ENCODE results near the gene TUBGCP2. TPM values are rescaled to one million over a fixed set of nuclear protein-coding genes. Genes with fewer than 3 reads are reported as not detected.

The TUBGCP2 gene
- total RNA-seq, 2 donors from 2014 or later = 53.3 to 58.2 TPM

DNA sequence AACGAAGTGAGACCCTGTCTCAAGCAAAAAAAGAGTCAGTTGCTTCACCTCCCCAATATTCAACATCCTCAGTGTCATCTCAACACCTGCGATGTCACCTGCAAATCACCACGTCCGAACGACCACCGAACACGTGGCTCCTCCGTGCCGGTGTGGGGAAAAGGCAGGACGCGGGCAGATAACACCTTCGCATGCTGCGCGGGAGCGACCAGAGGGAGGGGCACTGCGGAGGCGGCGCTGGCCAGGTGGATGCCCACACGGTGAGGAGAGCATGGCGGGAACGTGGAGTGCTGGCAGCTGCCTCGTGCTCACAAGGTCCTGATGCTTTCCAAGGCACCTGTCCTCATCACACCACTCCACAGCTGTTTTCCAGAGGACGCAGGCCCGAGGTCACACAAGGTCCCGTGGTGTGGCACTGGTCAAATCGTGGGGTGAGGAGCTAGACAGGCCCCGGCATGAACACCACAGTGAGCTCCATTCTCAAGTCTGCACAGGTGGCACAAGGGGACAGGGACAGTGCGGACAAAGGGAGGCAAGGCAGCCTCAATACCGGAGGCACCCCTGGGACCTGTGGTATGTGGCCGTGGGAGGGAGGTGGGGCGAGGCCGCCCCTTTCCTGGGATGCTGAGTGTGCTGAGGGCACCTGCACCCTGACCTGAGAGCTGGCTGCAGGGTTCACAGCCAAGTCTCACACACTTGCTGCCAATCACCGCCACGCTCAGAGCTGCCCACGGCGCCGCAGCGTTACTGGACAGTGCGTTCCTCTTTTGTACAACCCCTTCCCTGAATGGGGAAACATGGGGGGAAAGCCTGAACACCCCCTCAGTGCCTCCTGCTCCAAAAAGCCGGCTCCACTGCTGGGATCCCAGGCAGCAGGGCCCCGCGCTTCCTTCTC is 13.0 kb downstream of the TUBGCP2 start:
- no peak for ATAC-seq
- Mint-ChIP-seq H3K36me3 (peaks cover 11% of the 10 kb centered on the region), H3K9me3 (no peaks in the 10 kb centered on the region)

DNA sequence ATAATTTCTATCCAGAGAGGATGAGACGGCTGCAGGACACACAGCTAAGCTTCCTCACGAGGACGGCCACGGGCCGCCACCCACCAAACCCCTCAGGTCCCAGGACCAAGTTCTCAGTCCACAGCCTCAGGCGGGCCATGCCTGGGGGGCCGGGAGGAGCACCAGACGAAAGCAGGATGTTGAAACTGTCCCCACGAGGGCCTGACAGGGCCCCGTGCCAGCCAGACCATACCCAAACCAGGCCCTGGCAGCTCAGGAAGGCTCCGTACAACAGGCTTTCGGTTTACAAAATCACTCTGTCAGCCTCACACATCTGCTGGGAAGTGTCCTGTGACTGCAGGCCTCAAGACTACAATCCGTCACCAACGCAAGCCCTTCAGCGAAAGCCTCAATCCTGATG is 14.5 kb downstream of the TUBGCP2 start:
- peaks cover 7% of the 10 kb centered on the region for H3K36me3 Mint-ChIP-seq
- ATAC-seq = no peak
- no peaks in the 10 kb centered on the region for H3K27me3 Mint-ChIP-seq
- H3K4me3 Mint-ChIP-seq = no peak overlapping the region
- DNase-seq (ENCODE audit: low spot score) = peak; percentile 15
- H3K9me3 Mint-ChIP-seq = no peaks in the 10 kb centered on the region
- H3K4me1 Mint-ChIP-seq (ENCODE audit: low read depth in 2 of 2) = peaks cover 0 to 4% of the 10 kb centered on the region in 2 donors
- no peak overlapping the region for H3K27ac Mint-ChIP-seq

More for the DNA sequence above, 13.0 kb downstream of the TUBGCP2 start:
- H3K4me1 Mint-ChIP-seq (ENCODE audit: low read depth in 2 of 2) = peaks cover 0 to 8% of the 10 kb centered on the region in 2 donors
- no peaks in the 10 kb centered on the region for H3K27me3 Mint-ChIP-seq
- H3K4me3 Mint-ChIP-seq = no peak overlapping the region
- peak; percentile 51 for DNase-seq (ENCODE audit: low spot score)
- H3K27ac Mint-ChIP-seq = no peak overlapping the region

DNA sequence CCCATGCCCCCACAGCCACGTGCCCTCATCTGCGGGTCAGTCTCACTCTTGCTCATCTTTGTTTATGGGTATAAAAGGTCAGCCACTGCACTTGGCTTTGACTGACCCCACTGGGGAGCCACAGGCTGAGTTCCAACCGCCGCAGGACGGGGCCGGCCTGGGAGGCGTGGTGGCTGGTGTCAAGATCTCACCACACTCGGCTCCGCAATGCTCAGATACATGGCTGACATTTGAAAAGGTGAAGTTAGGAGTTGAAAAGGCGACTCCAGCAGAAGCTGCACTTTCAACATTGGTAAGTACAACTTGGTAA is 14.9 kb downstream of the TUBGCP2 start:
- ATAC-seq (no peak), DNase-seq (ENCODE audit: low spot score) (no peak)
- Mint-ChIP-seq H3K4me3 (no peak overlapping the region), H3K9me3 (no peaks in the 10 kb centered on the region), H3K4me1 (ENCODE audit: low read depth in 2 of 2) (peaks cover 0 to 6% of the 10 kb centered on the region in 2 donors), H3K27ac (no peak overlapping the region), H3K36me3 (peaks cover 11% of the 10 kb centered on the region), H3K27me3 (no peaks in the 10 kb centered on the region)

DNA sequence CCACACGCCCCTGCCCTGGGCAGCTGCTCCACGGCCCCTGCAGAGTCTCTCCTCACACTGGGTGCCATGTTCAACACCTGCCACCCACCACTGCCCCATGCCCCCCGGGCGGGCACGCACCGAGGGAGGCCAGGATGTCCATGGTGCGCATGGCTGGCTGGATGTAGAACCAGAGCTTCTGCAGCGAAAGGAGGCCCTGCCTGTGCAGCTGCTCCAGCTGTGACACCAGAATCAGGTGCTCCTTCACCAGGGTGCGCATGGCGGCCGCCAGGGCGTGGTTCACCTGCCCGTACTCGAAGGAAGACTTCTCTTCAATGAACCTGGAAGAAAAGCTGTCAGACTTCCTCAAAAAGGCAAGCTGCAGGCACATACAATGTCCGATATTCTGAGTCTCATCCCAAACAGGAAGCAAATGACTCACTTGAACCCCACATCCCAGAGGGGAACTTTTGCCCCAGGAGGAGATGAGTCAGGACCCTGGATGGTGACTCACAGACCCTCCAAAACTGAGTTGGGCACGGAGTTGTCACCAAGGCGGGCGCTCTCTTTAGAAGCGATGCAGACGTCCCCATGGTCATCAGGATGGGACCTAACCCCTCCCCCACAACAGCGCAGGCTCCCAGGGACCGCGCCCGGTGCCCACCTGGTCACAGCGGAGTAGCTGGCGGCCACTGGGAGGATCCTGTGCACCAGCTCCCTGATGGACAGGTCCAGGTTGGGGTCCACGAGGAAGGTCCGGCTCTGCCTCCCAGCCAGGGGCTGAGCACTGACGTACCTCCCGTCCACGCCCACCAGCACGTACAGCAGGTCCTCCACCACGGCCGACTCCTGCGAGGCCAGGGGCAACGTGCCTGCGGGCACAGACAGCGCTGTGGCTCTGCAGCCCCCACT is 15.5 kb downstream of the TUBGCP2 start:
- H3K4me3 Mint-ChIP-seq = no peak overlapping the region
- H3K27me3 Mint-ChIP-seq = no peaks in the 10 kb centered on the region
- H3K36me3 Mint-ChIP-seq = peaks cover 12% of the 10 kb centered on the region
- H3K27ac Mint-ChIP-seq = no peak overlapping the region
- DNase-seq (ENCODE audit: low spot score) (peak; percentile 42), ATAC-seq (no peak)
- H3K9me3 Mint-ChIP-seq = no peaks in the 10 kb centered on the region
- peaks cover 0 to 6% of the 10 kb centered on the region in 2 donors for H3K4me1 Mint-ChIP-seq (ENCODE audit: low read depth in 2 of 2)

- Mint-ChIP-seq H3K27me3 (no peaks in the 10 kb centered on the region), H3K27ac (no peak overlapping the region), H3K9me3 (no peaks in the 10 kb centered on the region), H3K36me3 (peaks cover 20% of the 10 kb centered on the region), H3K4me1 (ENCODE audit: low read depth in 2 of 2) (peaks cover 0 to 15% of the 10 kb centered on the region in 2 donors), H3K4me3 (no peak overlapping the region)
- ATAC-seq (peak in 1 of 2 donors; percentile 8), DNase-seq (ENCODE audit: low spot score) (no peak)
Observed at GRCh38 chr10:133289761-133290160, 18.9 kb downstream of the TUBGCP2 start.

GRCh38 chr10:133287832-133288500 is 20.7 kb downstream of the TUBGCP2 start:
- peaks cover 20% of the 10 kb centered on the region for H3K36me3 Mint-ChIP-seq

DNA sequence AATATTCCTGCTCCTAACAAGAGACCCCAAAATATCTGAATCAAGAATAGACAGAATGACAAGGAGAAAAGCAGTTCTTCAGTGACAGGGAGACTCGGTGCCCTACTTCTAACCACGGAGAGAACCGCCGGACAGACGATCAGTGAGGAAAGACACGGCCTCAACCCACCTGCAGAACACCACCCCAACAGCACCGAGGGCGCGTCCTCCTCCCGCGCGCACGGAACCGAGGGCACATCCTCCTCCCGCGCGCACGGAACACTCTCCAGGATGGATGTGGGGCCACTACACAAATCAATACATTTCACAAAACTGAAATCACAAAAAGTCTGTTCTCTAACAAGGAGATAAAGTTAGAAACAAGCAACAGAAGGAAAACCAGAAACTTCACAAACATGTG is 22.3 kb downstream of the TUBGCP2 start:
- no peak for DNase-seq (ENCODE audit: low spot score)
- Mint-ChIP-seq H3K36me3 (peaks cover 20% of the 10 kb centered on the region), H3K9me3 (no peaks in the 10 kb centered on the region), H3K4me1 (ENCODE audit: low read depth in 2 of 2) (peaks cover 0 to 18% of the 10 kb centered on the region in 2 donors), H3K4me3 (no peak overlapping the region), H3K27me3 (no peaks in the 10 kb centered on the region), H3K27ac (peak overlapping the region in 1 of 2 donors; percentile 76)
- no peak for ATAC-seq

More at GRCh38 chr10:133287832-133288500, 20.7 kb downstream of the TUBGCP2 start:
- Mint-ChIP-seq H3K4me1 (ENCODE audit: low read depth in 2 of 2) (peaks cover 0 to 15% of the 10 kb centered on the region in 2 donors), H3K4me3 (no peak overlapping the region), H3K27ac (no peak overlapping the region), H3K27me3 (no peaks in the 10 kb centered on the region), H3K9me3 (no peaks in the 10 kb centered on the region)
- DNase-seq (ENCODE audit: low spot score) = no peak
- ATAC-seq = no peak

DNA sequence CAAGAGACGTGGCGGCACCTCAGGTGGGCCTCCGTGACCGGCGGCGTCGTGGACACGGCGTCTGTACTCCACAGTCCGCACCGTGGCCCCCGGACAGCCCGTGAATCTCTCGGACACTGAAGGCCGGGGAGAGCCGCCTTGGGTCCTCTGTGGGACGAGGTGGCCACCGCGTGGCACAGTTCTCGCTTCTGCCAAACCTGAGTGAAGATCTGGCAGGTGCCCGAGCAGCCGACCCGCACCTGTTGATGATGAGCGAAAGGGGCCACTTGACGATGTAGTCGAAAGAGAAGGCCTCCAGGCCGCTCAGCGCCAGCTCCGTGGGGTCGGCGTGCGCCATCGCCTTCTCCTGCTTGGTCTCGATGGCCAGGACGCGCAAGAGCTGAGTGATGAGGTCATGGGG is 23.5 kb downstream of the TUBGCP2 start:
- H3K4me1 Mint-ChIP-seq (ENCODE audit: low read depth in 2 of 2) = peaks cover 0 to 18% of the 10 kb centered on the region in 2 donors

DNA sequence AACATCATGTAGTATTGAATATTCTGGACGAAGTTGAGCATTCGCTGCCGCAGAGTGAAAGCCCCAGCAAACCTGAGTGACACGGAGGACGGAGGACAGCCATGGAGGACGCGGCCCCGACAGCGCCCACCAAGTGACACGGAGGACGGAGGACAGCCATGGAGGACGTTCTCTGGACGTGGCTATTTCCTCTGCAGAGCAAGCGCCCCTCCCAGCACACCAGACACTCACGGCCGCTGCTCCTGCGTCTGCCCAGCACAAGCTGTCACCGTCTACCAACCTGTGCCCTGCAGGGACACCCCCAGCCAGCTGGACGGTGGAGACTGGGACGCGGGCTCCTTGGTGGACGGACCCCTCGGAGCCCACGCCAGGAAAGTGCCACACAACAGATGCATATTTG is 24.7 kb downstream of the TUBGCP2 start:
- peaks cover 17% of the 10 kb centered on the region for H3K36me3 Mint-ChIP-seq
- H3K4me1 Mint-ChIP-seq (ENCODE audit: low read depth in 2 of 2) = peaks cover 11 to 25% of the 10 kb centered on the region in 2 donors
- H3K27ac Mint-ChIP-seq = no peak overlapping the region
- DNase-seq (ENCODE audit: low spot score) = no peak
- no peak overlapping the region for H3K4me3 Mint-ChIP-seq
- H3K27me3 Mint-ChIP-seq = no peaks in the 10 kb centered on the region
- no peak for ATAC-seq
- no peaks in the 10 kb centered on the region for H3K9me3 Mint-ChIP-seq

More for the DNA sequence above, 23.5 kb downstream of the TUBGCP2 start:
- H3K27me3 Mint-ChIP-seq = no peaks in the 10 kb centered on the region
- H3K36me3 Mint-ChIP-seq = peaks cover 20% of the 10 kb centered on the region
- ATAC-seq (no peak), DNase-seq (ENCODE audit: low spot score) (no peak)
- H3K9me3 Mint-ChIP-seq = no peaks in the 10 kb centered on the region
- H3K27ac Mint-ChIP-seq = no peak overlapping the region
- H3K4me3 Mint-ChIP-seq = no peak overlapping the region

- ATAC-seq (no peak), DNase-seq (ENCODE audit: low spot score) (no peak)
- Mint-ChIP-seq H3K36me3 (peaks cover 15% of the 10 kb centered on the region), H3K27ac (no peak overlapping the region), H3K4me1 (ENCODE audit: low read depth in 2 of 2) (peaks cover 21 to 33% of the 10 kb centered on the region in 2 donors), H3K27me3 (no peaks in the 10 kb centered on the region), H3K4me3 (no peak overlapping the region), H3K9me3 (no peaks in the 10 kb centered on the region)
Observed at GRCh38 chr10:133282846-133283390, 25.8 kb downstream of the TUBGCP2 start.

- Mint-ChIP-seq H3K4me3 (no peak overlapping the region), H3K27ac (no peak overlapping the region)
Observed at GRCh38 chr10:133281628-133282372, 26.9 kb downstream of the TUBGCP2 start.

GRCh38 chr10:133281084-133281483 is 27.6 kb downstream of the TUBGCP2 start:
- Mint-ChIP-seq H3K27me3 (no peaks in the 10 kb centered on the region), H3K27ac (no peak overlapping the region), H3K4me3 (no peak overlapping the region), H3K4me1 (ENCODE audit: low read depth in 2 of 2) (peaks cover 23 to 24% of the 10 kb centered on the region in 2 donors), H3K36me3 (peaks cover 5% of the 10 kb centered on the region), H3K9me3 (no peaks in the 10 kb centered on the region)
- DNase-seq (ENCODE audit: low spot score) = no peak
- ATAC-seq = no peak

More at GRCh38 chr10:133281628-133282372, 26.9 kb downstream of the TUBGCP2 start:
- Mint-ChIP-seq H3K4me1 (ENCODE audit: low read depth in 2 of 2) (peaks cover 23 to 31% of the 10 kb centered on the region in 2 donors), H3K9me3 (no peaks in the 10 kb centered on the region), H3K36me3 (peaks cover 12% of the 10 kb centered on the region), H3K27me3 (no peaks in the 10 kb centered on the region)
- DNase-seq (ENCODE audit: low spot score) (no peak), ATAC-seq (no peak)

Measured in natural killer cell treated with Interleukin-12 subunit alpha and Interleukin-12 subunit beta and Interleukin-15 and Interleukin-18, amount 100 ng/mL, for 72 hours (primary cell).